Sigmoid colon (tissue), 4 donors: ENCODE data around the gene RNF138.

ENCODE experiments used
- CTCF ChIP-seq, 4 experiments: fragments of 450-650 bp in 3 of 4; fragments of 200-600 bp in 1 of 4; IDR thresholded peaks; one replicate each; pipeline ENCODE4 v1.5.1; 2016 to 2019; ENCODE audit warnings: antibody characterized with exemption in 4 of 4, mild to moderate bottlenecking in 3 of 4, moderate library complexity in 2 of 4
- EP300 ChIP-seq, 4 donors: sonication (generic); formaldehyde crosslinking; IDR thresholded peaks; one replicate each; pipeline ENCODE4 v1.6.1; 2017; ENCODE audit warnings: antibody characterized with exemption in 4 of 4
- POLR2A ChIP-seq, 2 donors: fragments of 450-650 bp; IDR thresholded peaks; one replicate each; pipeline ENCODE4 v1.6.1; 2016; ENCODE audit warnings: antibody characterized with exemption in 2 of 2, mild to moderate bottlenecking in 2 of 2, moderate library complexity in 2 of 2

DNA sequence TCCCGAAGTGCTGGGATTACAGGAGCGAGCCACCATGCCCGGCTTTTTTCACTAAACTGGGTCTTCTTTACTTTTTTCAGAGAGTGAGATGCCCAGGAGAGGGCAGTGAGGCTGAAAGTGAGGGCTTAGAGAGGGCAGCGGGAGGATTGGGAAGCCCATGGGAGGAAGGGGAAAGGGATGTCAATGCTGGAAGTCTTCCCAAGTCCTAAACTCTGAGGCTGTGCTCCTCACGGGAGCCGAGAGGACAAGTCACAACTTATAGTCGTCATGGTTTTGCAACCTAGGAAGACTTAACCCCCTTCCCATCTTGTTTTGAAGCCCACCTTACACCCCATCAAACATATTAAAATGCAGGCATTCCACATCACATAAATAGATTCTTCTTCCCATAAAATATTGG lies 83.0 kb downstream of the RNF138 start:
- TF ChIP-seq CTCF (IDR thresholded peaks at IDR 0.05) = no peak
- no peak for TF ChIP-seq EP300 (IDR thresholded peaks at IDR 0.05)
- no peak for TF ChIP-seq POLR2A (IDR thresholded peaks at IDR 0.05)
